ENCODE data around the gene FAM193B. TPM values are rescaled to one million over a fixed set of nuclear protein-coding genes. Genes with fewer than 3 reads are reported as not detected.
A peak's percentile ranks its signal among the peaks of the same experiment; 100 is the strongest.

FAM193B gene
- total RNA-seq, 1 donor from 2014 or later: 227 TPM

GRCh38 chr5:177472460-177473442, 81.6 kb downstream of the FAM193B start:
- H3K36me3 Mint-ChIP-seq (ENCODE audit: unreplicated experiment): no peaks in the 10 kb centered on the region
- DNase-seq: peak; percentile 86
- peaks cover 53% of the 10 kb centered on the region for H3K9me3 Mint-ChIP-seq (ENCODE audit: unreplicated experiment)
- H3K4me3 Mint-ChIP-seq (ENCODE audit: unreplicated experiment): peak overlapping the region; percentile 95
- H3K27ac Mint-ChIP-seq (ENCODE audit: unreplicated experiment): peak overlapping the region; percentile 100
- H3K27me3 Mint-ChIP-seq (ENCODE audit: unreplicated experiment): peaks cover 62% of the 10 kb centered on the region
- H3K4me1 Mint-ChIP-seq (ENCODE audit: low read depth, unreplicated experiment): peaks cover 46% of the 10 kb centered on the region
- TF ChIP-seq CTCF (IDR thresholded peaks at IDR 0.05; ENCODE audit: partially characterized antibody, unreplicated experiment): no peak

- DNase-seq: peak; percentile 86
Measured at GRCh38 chr5:177471610-177472356, 82.6 kb downstream of the FAM193B start.

GRCh38 chr5:177470759-177471536, 83.4 kb downstream of the FAM193B start:
- H3K4me3 Mint-ChIP-seq (ENCODE audit: unreplicated experiment): peak overlapping the region; percentile 95
- peaks cover under 1% of the 10 kb centered on the region for H3K36me3 Mint-ChIP-seq (ENCODE audit: unreplicated experiment)
- peaks cover 43% of the 10 kb centered on the region for H3K4me1 Mint-ChIP-seq (ENCODE audit: low read depth, unreplicated experiment)
- DNase-seq: no peak
- peak overlapping the region; percentile 100 for H3K27ac Mint-ChIP-seq (ENCODE audit: unreplicated experiment)
- peaks cover 59% of the 10 kb centered on the region for H3K27me3 Mint-ChIP-seq (ENCODE audit: unreplicated experiment)
- H3K9me3 Mint-ChIP-seq (ENCODE audit: unreplicated experiment): peaks cover 54% of the 10 kb centered on the region
- no peak for TF ChIP-seq CTCF (IDR thresholded peaks at IDR 0.05; ENCODE audit: partially characterized antibody, unreplicated experiment)

More at GRCh38 chr5:177471610-177472356, 82.6 kb downstream of the FAM193B start:
- H3K36me3 Mint-ChIP-seq (ENCODE audit: unreplicated experiment): no peaks in the 10 kb centered on the region
- H3K27ac Mint-ChIP-seq (ENCODE audit: unreplicated experiment): peak overlapping the region; percentile 100
- H3K27me3 Mint-ChIP-seq (ENCODE audit: unreplicated experiment): peaks cover 62% of the 10 kb centered on the region
- H3K4me1 Mint-ChIP-seq (ENCODE audit: low read depth, unreplicated experiment): peaks cover 46% of the 10 kb centered on the region
- peaks cover 55% of the 10 kb centered on the region for H3K9me3 Mint-ChIP-seq (ENCODE audit: unreplicated experiment)
- no peak for TF ChIP-seq CTCF (IDR thresholded peaks at IDR 0.05; ENCODE audit: partially characterized antibody, unreplicated experiment)
- H3K4me3 Mint-ChIP-seq (ENCODE audit: unreplicated experiment): peak overlapping the region; percentile 95

Other genes starting within 250 kb of the FAM193B start
- 17.3 TPM for gene MXD3, start 242.7 kb downstream of the FAM193B start, total RNA-seq (ENCODE audit: unreplicated experiment)
- gene LMAN2, start 202.9 kb downstream of the FAM193B start, total RNA-seq (ENCODE audit: unreplicated experiment): 75.6 TPM
- 15.9 TPM for gene RGS14, start 196.6 kb downstream of the FAM193B start, total RNA-seq (ENCODE audit: unreplicated experiment)
- gene SLC34A1, start 170.1 kb downstream of the FAM193B start, total RNA-seq (ENCODE audit: unreplicated experiment): not detected
- gene PFN3, start 153.9 kb downstream of the FAM193B start, total RNA-seq (ENCODE audit: unreplicated experiment): not detected
- gene F12, start 145.0 kb downstream of the FAM193B start, total RNA-seq (ENCODE audit: unreplicated experiment): 5.4 TPM
- gene GRK6, start 127.9 kb downstream of the FAM193B start, total RNA-seq (ENCODE audit: unreplicated experiment): 43.9 TPM
- 4.1 TPM for gene PRR7, start 107.7 kb downstream of the FAM193B start, total RNA-seq (ENCODE audit: unreplicated experiment)
- gene DBN1, start 80.9 kb downstream of the FAM193B start, total RNA-seq (ENCODE audit: unreplicated experiment): 1,261 TPM
- gene PDLIM7, start 57.0 kb downstream of the FAM193B start, total RNA-seq (ENCODE audit: unreplicated experiment): 430 TPM
- gene DOK3, start 44.7 kb downstream of the FAM193B start, total RNA-seq (ENCODE audit: unreplicated experiment): 29.2 TPM
- gene DDX41, start 37.6 kb downstream of the FAM193B start, total RNA-seq (ENCODE audit: unreplicated experiment): 125 TPM
- gene TMED9, start 37.6 kb upstream of the FAM193B start, total RNA-seq (ENCODE audit: unreplicated experiment): 94.6 TPM
- gene B4GALT7, start 45.6 kb upstream of the FAM193B start, total RNA-seq (ENCODE audit: unreplicated experiment): 29.3 TPM
- gene FAM153A, start 228.3 kb upstream of the FAM193B start, total RNA-seq (ENCODE audit: unreplicated experiment): not detected